HCT116 (cell line): ENCODE measurements around the gene HDAC8. TPM values are rescaled to one million over a fixed set of nuclear protein-coding genes. Genes with fewer than 3 reads are reported as not detected.

Source experiments
- ATAC-seq: fragments of 200-7000 bp; cut with Tn5 transposase; 2 replicates; pipeline ENCODE4 v1.9.1; 2020; ENCODE audit warnings: mild to moderate bottlenecking, moderate library complexity
- BruUV-seq: library from RNA; stranded (reverse); fragments of 400-500 nt; replicated peaks from 2 replicates; lab custom pipeline; 2021; lab: Mats Ljungman, UMichigan
- CTCF ChIA-PET: fragments of 300-600 bp; sonication (Branson Sonifier 250); formaldehyde crosslinking; loops from one replicate; lab custom pipeline; 2021; ENCODE audit warnings: antibody characterized with exemption; lab: Charles Lee
- POLR2A ChIA-PET: fragments of 300-600, 350-600 bp; sonication (Branson Sonifier 250); formaldehyde crosslinking; loops from one replicate; lab custom pipeline; 2021; ENCODE audit warnings: antibody characterized with exemption; lab: Charles Lee
- RAD21 ChIA-PET, 2 experiments: fragments of 300-600 bp; sonication (Branson Sonifier 250); formaldehyde crosslinking; loops; one replicate each; lab custom pipeline; 2023; ENCODE audit warnings: low total read pairs in 2 of 2; ENCODE audit not compliant: uncharacterized antibody in 2 of 2, unreplicated experiment in 2 of 2, low non-redundant PET in 1 of 2; lab: Charles Lee
- DNase-seq: peaks from one replicate; pipeline ENCODE4 v3.0.0-alpha.2; 2010; ENCODE audit warnings: low read depth, low spot score
- H2AFZ ChIP-seq: fragments of 200-600 bp; shearing (Covaris generic), sonication (generic); 2 replicates; pipeline ENCODE4 v1.6.1; 2017; ENCODE audit warnings: low read depth, mixed run types, mixed read lengths, antibody characterized with exemption, low read length; ENCODE audit not compliant: poor library complexity, severe bottlenecking
- H3K27ac ChIP-seq: 2 replicates; pipeline ENCODE4 v1.5.1; 2012; ENCODE audit warnings: low read depth, low read length
- H3K27me3 ChIP-seq: fragments of 200-600 bp; sonication (generic); 2 replicates; pipeline ENCODE4 v1.6.1; 2016; ENCODE audit warnings: mixed run types, low read length, mixed read lengths; ENCODE audit not compliant: insufficient read depth
- H3K36me3 ChIP-seq, 2 experiments: fragments of 200-500 bp in 1 of 2; fragments of 200-600 bp in 1 of 2; sonication (Bioruptor generic) in 1 of 2; sonication (generic) in 1 of 2; 2 replicates each; pipeline versions ENCODE4 v1.5.1 to v1.6.1; 2014 to 2016; ENCODE audit warnings: low read length in 2 of 2, inconsistent platforms in 1 of 2, mixed read lengths in 1 of 2, mixed run types in 1 of 2; ENCODE audit not compliant: insufficient read depth in 2 of 2, control insufficient read depth in 1 of 2
- H3K4me1 ChIP-seq, 2 experiments: fragments of 200-600 bp in 1 of 2; sonication (generic) in 1 of 2; 2 replicates each; pipeline versions ENCODE4 v1.5.1 to v1.6.1; 2012 to 2017; ENCODE audit warnings: low read length in 2 of 2, inconsistent platforms in 1 of 2, mild to moderate bottlenecking in 1 of 2, mixed read lengths in 1 of 2, mixed run types in 1 of 2, moderate library complexity in 1 of 2; ENCODE audit not compliant: insufficient read depth in 2 of 2, control insufficient read depth in 1 of 2
- H3K4me2 ChIP-seq: fragments of 200-600 bp; sonication (generic); 2 replicates; pipeline ENCODE4 v1.6.1; 2017; ENCODE audit warnings: mixed run types, low read length, mixed read lengths
- H3K4me3 ChIP-seq, 2 experiments: fragments of 200-600 bp in 1 of 2; sonication (generic) in 1 of 2; replicated peaks in 1 of 2; 2 replicates each; pipeline ENCODE4 v1.5.1; 2011 to 2016; ENCODE audit warnings: low read length in 2 of 2, control low read depth in 1 of 2, low read depth in 1 of 2, mild to moderate bottlenecking in 1 of 2, mixed read lengths in 1 of 2, mixed run types in 1 of 2
- H3K79me2 ChIP-seq: fragments of 200-600 bp; sonication (generic); 2 replicates; pipeline ENCODE4 v1.6.1; 2017; ENCODE audit warnings: mild to moderate bottlenecking, mixed run types, low read length, moderate library complexity, mixed read lengths; ENCODE audit not compliant: insufficient read depth
- H3K9ac ChIP-seq: fragments of 200-600 bp; sonication (generic); 2 replicates; pipeline ENCODE4 v1.6.1; 2016; ENCODE audit warnings: low read length, mixed read lengths
- H3K9me2 ChIP-seq: fragments of 200-600 bp; sonication (generic), shearing (Covaris generic); 2 replicates; pipeline ENCODE4 v1.6.1; 2017; ENCODE audit warnings: mixed run types, mild to moderate bottlenecking, moderate library complexity; ENCODE audit not compliant: insufficient read depth
- H3K9me3 ChIP-seq, 2 experiments: fragments of 200-500 bp in 1 of 2; fragments of 200-600 bp in 1 of 2; sonication (Bioruptor generic) in 1 of 2; sonication (generic) in 1 of 2; 2 replicates each; pipeline ENCODE4 v1.6.1; 2014 to 2017; ENCODE audit warnings: low read length in 2 of 2, mixed read lengths in 2 of 2, inconsistent platforms in 1 of 2, low read depth in 1 of 2, mild to moderate bottlenecking in 1 of 2, mixed run types in 1 of 2, moderate library complexity in 1 of 2; ENCODE audit not compliant: control insufficient read depth in 1 of 2, insufficient read depth in 1 of 2
- H4K20me1 ChIP-seq: fragments of 200-600 bp; sonication (generic), shearing (Covaris generic); 2 replicates; pipeline ENCODE4 v1.6.1; 2017; ENCODE audit warnings: mixed run types, mild to moderate bottlenecking, moderate library complexity; ENCODE audit not compliant: insufficient read depth
- CBX3 ChIP-seq: IDR thresholded peaks from 2 replicates; pipeline ENCODE4 v1.6.1; 2012; ENCODE audit warnings: low read depth
- EGR1 ChIP-seq: IDR thresholded peaks from 2 replicates; pipeline ENCODE4 v1.6.1; 2012; ENCODE audit warnings: low read depth
- ELF1 ChIP-seq: IDR thresholded peaks from 2 replicates; pipeline ENCODE4 v1.6.1; 2012; ENCODE audit warnings: low read depth, borderline replicate concordance
- FOSL1 ChIP-seq: IDR thresholded peaks from 2 replicates; pipeline ENCODE4 v1.6.1; 2012; ENCODE audit warnings: low read depth
- JUND ChIP-seq: IDR thresholded peaks from 2 replicates; pipeline ENCODE4 v1.6.1; 2012
- POLR2A ChIP-seq: IDR thresholded peaks from 2 replicates; pipeline ENCODE4 v1.7.0; 2011; ENCODE audit warnings: borderline replicate concordance; ENCODE audit not compliant: insufficient read depth, insufficient read length; ENCODE audit errors: extremely low read depth
- POLR2AphosphoS5 ChIP-seq: IDR thresholded peaks from 2 replicates; pipeline ENCODE4 v1.6.1; 2011; ENCODE audit warnings: mild to moderate bottlenecking, low read depth, low read length, moderate library complexity
- RAD21 ChIP-seq: IDR thresholded peaks from 2 replicates; pipeline ENCODE4 v1.6.1; 2012; ENCODE audit warnings: low read depth, mild to moderate bottlenecking
- SIN3A ChIP-seq: IDR thresholded peaks from 2 replicates; pipeline ENCODE4 v1.6.1; 2012; ENCODE audit warnings: low read depth
- SP1 ChIP-seq: IDR thresholded peaks from 2 replicates; pipeline ENCODE4 v1.6.1; 2012; ENCODE audit warnings: low read depth
- SRF ChIP-seq: IDR thresholded peaks from 2 replicates; pipeline ENCODE4 v1.6.1; 2012; ENCODE audit warnings: low read depth
- TCF7L2 ChIP-seq: IDR thresholded peaks from 2 replicates; pipeline ENCODE4 v1.7.0; 2011; ENCODE audit warnings: borderline replicate concordance, inconsistent platforms; ENCODE audit not compliant: insufficient read depth, insufficient read length; ENCODE audit errors: extremely low read depth
- YY1 ChIP-seq: IDR thresholded peaks from 2 replicates; pipeline ENCODE4 v1.6.1; 2011; ENCODE audit warnings: low read length, low read depth, moderate library complexity, mild to moderate bottlenecking; ENCODE audit not compliant: insufficient replicate concordance; ENCODE audit errors: extremely low read depth
- ZFX ChIP-seq: fragments of 450-650 bp; IDR thresholded peaks from 2 replicates; pipeline ENCODE4 v1.6.1; 2017
- ZNF274 ChIP-seq: fragments of 200-500 bp; sonication (Bioruptor generic); IDR thresholded peaks from 2 replicates; pipeline ENCODE4 v1.6.1; 2014; ENCODE audit warnings: mild to moderate bottlenecking, low read depth, low read length, inconsistent platforms
- intact Hi-C: fragments of 100-400 bp; cut with micrococcal nuclease; formaldehyde crosslinking; loops from 2 replicates; pipeline ENCODE4 v1.10.0; 2022
- total RNA-seq: library from RNA; stranded (reverse); gene quantifications from one replicate; pipeline ENCODE4 v1.2.1, GENCODE V29; 2021; ENCODE audit not compliant: unreplicated experiment
- TF ChIP-seq, protein P1 (sequence below): IDR thresholded peaks from 2 replicates; pipeline ENCODE4 v1.6.1; 2012
- TF ChIP-seq, protein P2 (sequence below): IDR thresholded peaks from 2 replicates; pipeline ENCODE4 v1.6.1; 2012
- TF ChIP-seq, protein P3 (sequence below): IDR thresholded peaks from 2 replicates; pipeline ENCODE4 v1.6.1; 2011; ENCODE audit warnings: mild to moderate bottlenecking, low read length, moderate library complexity; ENCODE audit not compliant: insufficient replicate concordance; ENCODE audit errors: extremely low read depth
- TF ChIP-seq, protein P4 (sequence below): IDR thresholded peaks from 2 replicates; pipeline ENCODE4 v1.6.1; 2012; ENCODE audit warnings: low read depth
- TF ChIP-seq, protein P5 (sequence below), 3 experiments: fragments of 200-600 bp in 1 of 3; sonication (generic) in 1 of 3; IDR thresholded peaks in 2 of 3; conservative IDR thresholded peaks in 1 of 3; 2 replicates each; pipeline ENCODE4 v1.5.1; 2012 to 2017; ENCODE audit warnings: low read depth in 2 of 3, low read length in 2 of 3, antibody characterized with exemption in 1 of 3, borderline replicate concordance in 1 of 3, control low read depth in 1 of 3, mild to moderate bottlenecking in 1 of 3, mixed read lengths in 1 of 3, mixed run types in 1 of 3, moderate library complexity in 1 of 3; ENCODE audit not compliant: insufficient read depth in 1 of 3

The HDAC8 gene
- total RNA-seq, 1 experiment from 2014 or later, result 24.1 TPM

DNA sequence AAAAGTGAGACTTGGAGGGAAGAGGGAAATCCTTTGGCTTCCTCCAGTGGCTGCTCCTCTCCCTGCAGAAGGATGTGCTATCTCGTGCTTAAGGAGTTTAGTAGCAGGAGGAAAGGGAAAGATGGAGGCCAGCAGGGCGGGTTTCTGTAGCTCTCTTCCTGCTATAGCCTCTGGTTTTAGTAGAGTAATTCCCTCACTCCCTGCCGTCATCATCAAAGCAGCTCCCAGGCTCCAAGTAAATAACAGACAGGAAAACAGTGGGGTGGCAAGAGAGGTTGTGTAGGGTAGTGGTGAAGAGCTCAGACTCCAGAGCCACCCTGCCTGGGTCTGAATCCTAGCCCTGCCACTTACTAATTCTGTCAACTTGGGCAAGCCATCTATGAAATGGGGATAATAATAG is 185.4 kb downstream of the HDAC8 start:
- H3K9me3 ChIP-seq, result no peaks in the 10 kb centered on the region
- H3K27me3 ChIP-seq, result no peaks in the 10 kb centered on the region
- no peaks in the 10 kb centered on the region for H3K4me1 ChIP-seq
- no TSS peak for BruUV-seq
- no peak for TF ChIP-seq ZFX
- TF ChIP-seq JUND, result no peak
- TF ChIP-seq TCF7L2, result no peak
- TF ChIP-seq, protein P1, sequence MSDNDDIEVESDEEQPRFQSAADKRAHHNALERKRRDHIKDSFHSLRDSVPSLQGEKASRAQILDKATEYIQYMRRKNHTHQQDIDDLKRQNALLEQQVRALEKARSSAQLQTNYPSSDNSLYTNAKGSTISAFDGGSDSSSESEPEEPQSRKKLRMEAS, result no peak
- TF ChIP-seq SP1, result no peak
- TF ChIP-seq, protein P2, sequence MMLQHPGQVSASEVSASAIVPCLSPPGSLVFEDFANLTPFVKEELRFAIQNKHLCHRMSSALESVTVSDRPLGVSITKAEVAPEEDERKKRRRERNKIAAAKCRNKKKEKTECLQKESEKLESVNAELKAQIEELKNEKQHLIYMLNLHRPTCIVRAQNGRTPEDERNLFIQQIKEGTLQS, result no peak
- no peak for TF ChIP-seq RAD21
- TF ChIP-seq ELF1, result no peak
- TF ChIP-seq, protein P3, sequence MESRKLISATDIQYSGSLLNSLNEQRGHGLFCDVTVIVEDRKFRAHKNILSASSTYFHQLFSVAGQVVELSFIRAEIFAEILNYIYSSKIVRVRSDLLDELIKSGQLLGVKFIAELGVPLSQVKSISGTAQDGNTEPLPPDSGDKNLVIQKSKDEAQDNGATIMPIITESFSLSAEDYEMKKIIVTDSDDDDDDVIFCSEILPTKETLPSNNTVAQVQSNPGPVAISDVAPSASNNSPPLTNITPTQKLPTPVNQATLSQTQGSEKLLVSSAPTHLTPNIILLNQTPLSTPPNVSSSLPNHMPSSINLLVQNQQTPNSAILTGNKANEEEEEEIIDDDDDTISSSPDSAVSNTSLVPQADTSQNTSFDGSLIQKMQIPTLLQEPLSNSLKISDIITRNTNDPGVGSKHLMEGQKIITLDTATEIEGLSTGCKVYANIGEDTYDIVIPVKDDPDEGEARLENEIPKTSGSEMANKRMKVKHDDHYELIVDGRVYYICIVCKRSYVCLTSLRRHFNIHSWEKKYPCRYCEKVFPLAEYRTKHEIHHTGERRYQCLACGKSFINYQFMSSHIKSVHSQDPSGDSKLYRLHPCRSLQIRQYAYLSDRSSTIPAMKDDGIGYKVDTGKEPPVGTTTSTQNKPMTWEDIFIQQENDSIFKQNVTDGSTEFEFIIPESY, result no peak
- no peak for TF ChIP-seq EGR1
- TF ChIP-seq, protein P4, sequence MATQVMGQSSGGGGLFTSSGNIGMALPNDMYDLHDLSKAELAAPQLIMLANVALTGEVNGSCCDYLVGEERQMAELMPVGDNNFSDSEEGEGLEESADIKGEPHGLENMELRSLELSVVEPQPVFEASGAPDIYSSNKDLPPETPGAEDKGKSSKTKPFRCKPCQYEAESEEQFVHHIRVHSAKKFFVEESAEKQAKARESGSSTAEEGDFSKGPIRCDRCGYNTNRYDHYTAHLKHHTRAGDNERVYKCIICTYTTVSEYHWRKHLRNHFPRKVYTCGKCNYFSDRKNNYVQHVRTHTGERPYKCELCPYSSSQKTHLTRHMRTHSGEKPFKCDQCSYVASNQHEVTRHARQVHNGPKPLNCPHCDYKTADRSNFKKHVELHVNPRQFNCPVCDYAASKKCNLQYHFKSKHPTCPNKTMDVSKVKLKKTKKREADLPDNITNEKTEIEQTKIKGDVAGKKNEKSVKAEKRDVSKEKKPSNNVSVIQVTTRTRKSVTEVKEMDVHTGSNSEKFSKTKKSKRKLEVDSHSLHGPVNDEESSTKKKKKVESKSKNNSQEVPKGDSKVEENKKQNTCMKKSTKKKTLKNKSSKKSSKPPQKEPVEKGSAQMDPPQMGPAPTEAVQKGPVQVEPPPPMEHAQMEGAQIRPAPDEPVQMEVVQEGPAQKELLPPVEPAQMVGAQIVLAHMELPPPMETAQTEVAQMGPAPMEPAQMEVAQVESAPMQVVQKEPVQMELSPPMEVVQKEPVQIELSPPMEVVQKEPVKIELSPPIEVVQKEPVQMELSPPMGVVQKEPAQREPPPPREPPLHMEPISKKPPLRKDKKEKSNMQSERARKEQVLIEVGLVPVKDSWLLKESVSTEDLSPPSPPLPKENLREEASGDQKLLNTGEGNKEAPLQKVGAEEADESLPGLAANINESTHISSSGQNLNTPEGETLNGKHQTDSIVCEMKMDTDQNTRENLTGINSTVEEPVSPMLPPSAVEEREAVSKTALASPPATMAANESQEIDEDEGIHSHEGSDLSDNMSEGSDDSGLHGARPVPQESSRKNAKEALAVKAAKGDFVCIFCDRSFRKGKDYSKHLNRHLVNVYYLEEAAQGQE, result no peak
- no peak for TF ChIP-seq SRF
- TF ChIP-seq, protein P5, sequence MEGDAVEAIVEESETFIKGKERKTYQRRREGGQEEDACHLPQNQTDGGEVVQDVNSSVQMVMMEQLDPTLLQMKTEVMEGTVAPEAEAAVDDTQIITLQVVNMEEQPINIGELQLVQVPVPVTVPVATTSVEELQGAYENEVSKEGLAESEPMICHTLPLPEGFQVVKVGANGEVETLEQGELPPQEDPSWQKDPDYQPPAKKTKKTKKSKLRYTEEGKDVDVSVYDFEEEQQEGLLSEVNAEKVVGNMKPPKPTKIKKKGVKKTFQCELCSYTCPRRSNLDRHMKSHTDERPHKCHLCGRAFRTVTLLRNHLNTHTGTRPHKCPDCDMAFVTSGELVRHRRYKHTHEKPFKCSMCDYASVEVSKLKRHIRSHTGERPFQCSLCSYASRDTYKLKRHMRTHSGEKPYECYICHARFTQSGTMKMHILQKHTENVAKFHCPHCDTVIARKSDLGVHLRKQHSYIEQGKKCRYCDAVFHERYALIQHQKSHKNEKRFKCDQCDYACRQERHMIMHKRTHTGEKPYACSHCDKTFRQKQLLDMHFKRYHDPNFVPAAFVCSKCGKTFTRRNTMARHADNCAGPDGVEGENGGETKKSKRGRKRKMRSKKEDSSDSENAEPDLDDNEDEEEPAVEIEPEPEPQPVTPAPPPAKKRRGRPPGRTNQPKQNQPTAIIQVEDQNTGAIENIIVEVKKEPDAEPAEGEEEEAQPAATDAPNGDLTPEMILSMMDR (IDR thresholded peaks at IDR 0.05 in 2 of 3, conservative IDR thresholded peaks at IDR 0.05 in 1 of 3; ENCODE audit: borderline replicate concordance in 1 of 3, insufficient read depth in 1 of 3, low read depth in 2 of 3, low read length in 2 of 3), result no peak
- no peak for TF ChIP-seq POLR2AphosphoS5
- TF ChIP-seq POLR2A, result no peak
- TF ChIP-seq FOSL1, result no peak
- no peak for TF ChIP-seq ZNF274
- no peak for TF ChIP-seq SIN3A
- no peak for TF ChIP-seq YY1
- no peak for TF ChIP-seq CBX3
- no peak overlapping the region for H3K27ac ChIP-seq
- ATAC-seq (no peak), DNase-seq (no peak)
- H4K20me1 ChIP-seq, result no peaks in the 10 kb centered on the region
- POLR2A ChIA-PET, result no interaction called here
- no peak overlapping the region for H3K9ac ChIP-seq
- no peaks in the 10 kb centered on the region for H3K36me3 ChIP-seq
- H3K4me2 ChIP-seq, result no peak overlapping the region
- RAD21 ChIA-PET, result no interaction called here
- no peak overlapping the region for H2AFZ ChIP-seq
- no peaks in the 10 kb centered on the region for H3K79me2 ChIP-seq
- CTCF ChIA-PET, result no interaction called here
- intact Hi-C loops, result no loop called here
- no peak overlapping the region for H3K4me3 ChIP-seq
- no peaks in the 10 kb centered on the region for H3K9me2 ChIP-seq
